Esophagus squamous epithelium (tissue), 5 donors: ENCODE measurements around the gene CAMTA1. TPM values are rescaled to one million over a fixed set of nuclear protein-coding genes. Genes with fewer than 3 reads are reported as not detected.

Source experiments
- DNase-seq: peaks from one replicate; lab custom pipeline; 2025; lab: John Stamatoyannopoulos, UW
- H3K27ac ChIP-seq, 4 donors: fragments of 200-600 bp; sonication (generic); one replicate each; pipeline ENCODE4 v1.5.1; 2016 to 2019; ENCODE audit warnings: mild to moderate bottlenecking in 1 of 4
- H3K27me3 ChIP-seq, 4 donors: fragments of 200-600 bp; sonication (generic); 1 replicate in 3 of 4; 2 replicates in 1 of 4; pipeline versions ENCODE4 v1.5.1 to v1.6.0; 2017 to 2021; ENCODE audit warnings: antibody characterized with exemption in 1 of 4
- H3K36me3 ChIP-seq, 3 donors: fragments of 200-600 bp; sonication (generic); one replicate each; pipeline ENCODE4 v1.5.1; 2016 to 2019
- H3K4me1 ChIP-seq, 3 donors: fragments of 200-600 bp; sonication (generic); one replicate each; pipeline ENCODE4 v1.5.1; 2017 to 2019
- H3K4me3 ChIP-seq, 4 donors: fragments of 200-600 bp; sonication (generic); 1 replicate in 3 of 4; 2 replicates in 1 of 4; pipeline ENCODE4 v1.5.1; 2016 to 2019; ENCODE audit warnings: mild to moderate bottlenecking in 2 of 4, moderate library complexity in 1 of 4
- H3K9me3 ChIP-seq, 3 donors: fragments of 200-600 bp; sonication (generic); one replicate each; pipeline ENCODE4 v1.5.1; 2016 to 2019
- POLR2A ChIP-seq, 4 donors: fragments of 450-650 bp; IDR thresholded peaks; one replicate each; pipeline ENCODE4 v1.6.1; 2017; ENCODE audit warnings: antibody characterized with exemption in 4 of 4, mild to moderate bottlenecking in 4 of 4, moderate library complexity in 3 of 4
- WGBS, 2 donors: methylation state at CpG; one replicate each; pipeline ENCODE4 v1.1.5; 2018; 5-methylcytosine and 5-hydroxymethylcytosine counted together
- intact Hi-C: fragments of 100-400 bp; cut with DNase I; formaldehyde crosslinking; loops from one replicate; pipeline ENCODE4 v1.15.0; 2022
- total RNA-seq, 4 donors: library from RNA; depleted of rRNA; stranded (reverse); fragments of >200 nt; gene quantifications; one replicate each; pipeline ENCODE4 v1.1.0, GENCODE V29; 2016
- TF ChIP-seq, protein P1 (sequence below), 6 experiments: fragments of 450-650 bp in 4 of 6; fragments of 200-600 bp in 2 of 6; sonication (generic) in 2 of 6; IDR thresholded peaks; one replicate each; pipeline ENCODE4 v1.5.1; 2016 to 2019; ENCODE audit warnings: antibody characterized with exemption in 6 of 6, mild to moderate bottlenecking in 4 of 6, moderate library complexity in 4 of 6
- donor health status: DM: yes; HTN: yes; CAD: no.

Gene CAMTA1
- total RNA-seq, 4 donors from 2014 or later = 31.3 to 77.4 (median 45.9) TPM

DNA sequence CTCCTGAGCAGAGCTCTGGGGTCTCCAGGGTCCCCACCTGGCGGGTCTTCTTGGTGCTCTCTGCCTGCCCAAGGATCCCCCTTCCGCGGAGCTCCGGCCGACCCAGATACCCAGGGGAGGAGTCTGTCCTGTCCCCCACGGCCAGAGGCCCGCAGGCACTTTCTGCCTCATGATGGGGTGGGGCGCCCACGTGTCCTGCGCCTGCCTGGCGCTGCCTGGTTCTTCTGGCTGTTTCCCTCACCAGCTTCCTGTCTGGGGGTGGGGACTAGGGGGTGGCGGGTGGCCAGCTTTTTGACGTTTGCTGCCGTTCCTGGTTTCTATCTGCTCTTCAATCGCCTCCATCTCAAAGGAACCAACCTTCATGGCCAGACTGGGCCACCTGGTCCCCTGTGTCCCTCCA is 672.6 kb downstream of the CAMTA1 start:
- no peak overlapping the region for H3K27ac ChIP-seq
- TF ChIP-seq POLR2A (IDR thresholded peaks at IDR 0.05) = no peak
- TF ChIP-seq, protein P1, sequence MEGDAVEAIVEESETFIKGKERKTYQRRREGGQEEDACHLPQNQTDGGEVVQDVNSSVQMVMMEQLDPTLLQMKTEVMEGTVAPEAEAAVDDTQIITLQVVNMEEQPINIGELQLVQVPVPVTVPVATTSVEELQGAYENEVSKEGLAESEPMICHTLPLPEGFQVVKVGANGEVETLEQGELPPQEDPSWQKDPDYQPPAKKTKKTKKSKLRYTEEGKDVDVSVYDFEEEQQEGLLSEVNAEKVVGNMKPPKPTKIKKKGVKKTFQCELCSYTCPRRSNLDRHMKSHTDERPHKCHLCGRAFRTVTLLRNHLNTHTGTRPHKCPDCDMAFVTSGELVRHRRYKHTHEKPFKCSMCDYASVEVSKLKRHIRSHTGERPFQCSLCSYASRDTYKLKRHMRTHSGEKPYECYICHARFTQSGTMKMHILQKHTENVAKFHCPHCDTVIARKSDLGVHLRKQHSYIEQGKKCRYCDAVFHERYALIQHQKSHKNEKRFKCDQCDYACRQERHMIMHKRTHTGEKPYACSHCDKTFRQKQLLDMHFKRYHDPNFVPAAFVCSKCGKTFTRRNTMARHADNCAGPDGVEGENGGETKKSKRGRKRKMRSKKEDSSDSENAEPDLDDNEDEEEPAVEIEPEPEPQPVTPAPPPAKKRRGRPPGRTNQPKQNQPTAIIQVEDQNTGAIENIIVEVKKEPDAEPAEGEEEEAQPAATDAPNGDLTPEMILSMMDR (IDR thresholded peaks at IDR 0.05) = no peak
- H3K36me3 ChIP-seq = no peaks in the 10 kb centered on the region
- peaks cover 0 to 21% (median 9%) of the 10 kb centered on the region in 3 donors for H3K4me1 ChIP-seq
- no peaks in the 10 kb centered on the region for H3K9me3 ChIP-seq
- peaks cover 0 to 47% (median 0%) of the 10 kb centered on the region in 4 donors for H3K27me3 ChIP-seq
- no peak overlapping the region for H3K4me3 ChIP-seq
- WGBS, 2 donors = 42 to 80% methylated on average over 3 to 10 of the region's 15 CpGs
- DNase-seq = no peak
- intact Hi-C loops = no loop called here

DNA sequence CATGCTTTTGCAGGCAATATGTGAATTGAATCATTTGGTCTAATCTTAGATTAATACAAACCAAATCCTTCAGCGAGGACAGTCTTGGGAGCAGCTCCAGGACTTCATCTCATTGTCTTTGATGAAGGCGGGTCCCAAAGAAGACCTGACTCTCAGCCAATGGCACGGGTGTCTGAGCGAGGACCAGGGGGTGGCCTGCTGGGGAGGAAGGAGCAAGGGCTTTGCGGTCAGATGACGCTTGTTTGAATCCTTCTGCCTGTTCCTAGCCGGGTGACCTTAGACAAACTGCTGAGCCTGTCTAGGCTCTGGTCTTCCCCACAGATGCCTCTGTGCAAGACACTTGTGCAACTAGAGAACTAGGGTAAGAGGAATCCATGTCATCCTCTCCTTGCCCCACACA is 673.7 kb downstream of the CAMTA1 start:
- WGBS, 2 donors = 78 to 90% methylated on average over 5 to 6 of the region's 7 CpGs
- intact Hi-C loops = no loop called here

DNA sequence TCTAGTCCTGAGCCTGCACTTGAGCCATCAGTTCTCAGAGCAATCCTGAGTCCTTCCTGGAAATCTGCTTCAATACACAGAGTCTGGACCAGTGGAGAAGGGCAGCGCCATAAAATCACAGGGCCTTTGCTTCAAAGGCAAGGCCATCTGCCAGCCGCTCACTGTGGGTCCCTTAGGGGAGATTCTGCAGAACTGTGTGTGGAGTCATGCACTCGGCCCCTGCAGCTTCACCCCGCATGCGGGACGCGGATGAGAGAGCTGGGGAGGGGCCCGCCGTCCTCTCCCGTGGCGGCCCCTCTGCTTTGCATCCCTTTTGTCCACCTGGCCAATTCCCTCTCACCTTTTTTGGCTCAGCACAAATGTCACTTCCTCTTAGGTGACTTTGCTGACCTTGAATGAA is 674.7 kb downstream of the CAMTA1 start:
- no peak overlapping the region for H3K4me3 ChIP-seq
- H3K27me3 ChIP-seq = peaks cover 0 to 33% (median 0%) of the 10 kb centered on the region in 4 donors
- TF ChIP-seq, protein P1 (IDR thresholded peaks at IDR 0.05) = no peak
- TF ChIP-seq POLR2A (IDR thresholded peaks at IDR 0.05) = no peak
- H3K9me3 ChIP-seq = no peaks in the 10 kb centered on the region
- WGBS, 2 donors = 85 to 88% methylated on average over 10 to 11 of the region's 11 CpGs
- no peak overlapping the region for H3K27ac ChIP-seq
- DNase-seq = no peak
- intact Hi-C loops = no loop called here
- H3K36me3 ChIP-seq = no peaks in the 10 kb centered on the region
- peaks cover 0 to 11% (median 9%) of the 10 kb centered on the region in 3 donors for H3K4me1 ChIP-seq

More for the DNA sequence above, 673.7 kb downstream of the CAMTA1 start:
- Histone ChIP-seq H3K27ac (no peak overlapping the region), H3K9me3 (no peaks in the 10 kb centered on the region), H3K4me3 (no peak overlapping the region), H3K36me3 (no peaks in the 10 kb centered on the region), H3K27me3 (peaks cover 0 to 43% (median 0%) of the 10 kb centered on the region in 4 donors), H3K4me1 (peaks cover 0 to 19% (median 9%) of the 10 kb centered on the region in 3 donors)
- no peak for DNase-seq
- TF ChIP-seq POLR2A (IDR thresholded peaks at IDR 0.05) = no peak
- TF ChIP-seq, protein P1 (IDR thresholded peaks at IDR 0.05) = no peak

DNA sequence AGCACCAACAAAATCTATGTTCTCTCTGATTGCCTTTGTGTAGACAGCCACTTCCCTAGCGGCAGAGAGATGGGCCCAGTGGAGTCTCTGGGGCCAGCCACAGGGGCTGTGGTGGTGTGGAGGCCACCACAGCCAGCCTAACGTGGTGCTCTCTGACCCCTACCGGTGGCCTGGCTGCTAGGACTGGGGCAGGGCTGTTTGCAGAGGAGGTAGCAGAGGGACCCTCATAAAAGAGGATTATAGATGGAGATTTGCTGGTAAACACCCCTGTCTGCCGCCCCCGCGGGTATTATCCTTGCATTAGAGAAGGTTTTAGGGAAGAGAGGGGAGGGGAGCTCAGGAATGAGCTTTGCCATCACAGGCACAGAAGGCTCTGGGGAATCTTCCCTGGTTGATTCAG is 675.6 kb downstream of the CAMTA1 start:
- Histone ChIP-seq H3K36me3 (no peaks in the 10 kb centered on the region), H3K9me3 (no peaks in the 10 kb centered on the region), H3K27me3 (peaks cover 0 to 26% (median 0%) of the 10 kb centered on the region in 4 donors), H3K27ac (no peak overlapping the region), H3K4me3 (no peak overlapping the region), H3K4me1 (peaks cover 0 to 2% (median 0%) of the 10 kb centered on the region in 3 donors)
- 61 to 94% methylated on average over 3 to 5 of the region's 6 CpGs for WGBS, 2 donors
- no peak for TF ChIP-seq POLR2A (IDR thresholded peaks at IDR 0.05)
- TF ChIP-seq, protein P1 (IDR thresholded peaks at IDR 0.05) = no peak
- intact Hi-C loops = no loop called here
- no peak for DNase-seq

DNA sequence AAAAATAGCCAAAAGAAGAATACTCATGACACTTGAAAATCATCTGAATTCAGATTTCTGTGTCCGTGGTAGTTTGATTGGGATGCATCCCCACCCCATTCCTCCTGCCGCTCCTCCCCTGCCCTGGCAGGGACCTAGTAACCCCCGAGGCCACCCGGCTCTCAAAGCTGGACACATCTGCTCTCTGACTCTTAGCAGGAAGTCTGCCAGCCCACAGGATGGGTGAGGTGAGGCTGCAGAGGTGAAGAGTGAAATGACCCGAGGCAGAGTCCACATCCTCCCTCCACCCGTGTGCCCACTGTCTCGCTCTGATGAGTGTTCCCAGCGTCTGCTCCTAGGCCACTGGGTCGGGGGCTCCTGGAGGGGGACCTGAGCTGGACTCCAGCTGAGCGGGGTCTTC is 677.4 kb downstream of the CAMTA1 start:
- DNase-seq = no peak
- Histone ChIP-seq H3K9me3 (no peaks in the 10 kb centered on the region), H3K27me3 (peaks cover 0 to 16% (median 0%) of the 10 kb centered on the region in 4 donors), H3K36me3 (no peaks in the 10 kb centered on the region), H3K4me3 (no peak overlapping the region), H3K4me1 (no peaks in the 10 kb centered on the region), H3K27ac (no peak overlapping the region)
- no peak for TF ChIP-seq POLR2A (IDR thresholded peaks at IDR 0.05)
- TF ChIP-seq, protein P1 (IDR thresholded peaks at IDR 0.05) = no peak
- WGBS, 2 donors = 69 to 87% methylated on average over 3 to 8 of the region's 10 CpGs
- intact Hi-C loops = no loop called here
